ENCODE measurements around the gene SDHB.

DNA sequence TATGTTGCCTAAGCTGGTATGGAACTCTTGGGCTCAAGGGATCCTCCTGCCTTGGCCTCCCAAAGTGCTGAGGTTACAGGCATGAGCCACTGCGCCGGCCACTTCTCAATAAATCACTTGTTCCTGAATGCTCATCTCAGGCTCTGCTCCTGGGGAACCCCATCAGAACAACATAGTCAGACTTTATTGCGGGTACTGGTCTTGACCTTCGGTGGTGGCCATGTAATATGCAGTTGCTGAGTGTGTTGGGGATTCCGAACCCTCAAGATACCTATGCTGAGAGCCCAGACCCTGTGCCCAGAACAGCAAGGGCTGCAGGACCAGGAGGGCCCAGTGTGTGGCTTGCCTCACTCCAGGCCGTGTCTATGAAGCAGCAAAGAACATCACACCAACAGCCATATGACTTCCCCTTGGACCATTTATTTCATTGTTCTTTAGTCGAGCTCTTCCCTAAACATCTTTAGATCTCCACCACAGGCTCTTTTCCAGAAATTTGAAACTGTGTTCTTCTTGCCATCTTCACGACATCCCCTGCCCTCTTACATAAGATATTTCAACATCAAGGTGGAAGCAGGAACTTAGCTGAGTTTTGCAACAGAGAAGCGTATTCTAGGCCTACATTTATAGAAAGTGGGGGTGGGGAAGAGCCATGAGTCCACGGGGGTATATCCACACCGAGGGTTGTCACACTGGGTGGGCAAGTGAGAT, 12.7 kb upstream of the SDHB start:
- TF ChIP-seq CTCF (IDR thresholded peaks at IDR 0.05) (no peak), POLR2A (IDR thresholded peaks at IDR 0.05) (no peak)

Data from ovary (tissue), 3 donors.